RWPE1 (cell line): ENCODE data around the gene CCT5.

Experiments used
- CTCF ChIA-PET: fragments of 350-600 bp; sonication (Branson Sonifier 250); formaldehyde crosslinking; extraction: SDS; loops from one replicate; lab custom pipeline; 2021; lab: Yijun Ruan, JAX
- POLR2A ChIA-PET: fragments of 400-600 bp; formaldehyde crosslinking; extraction: SDS; loops from one replicate; lab custom pipeline; 2020; ENCODE audit warnings: antibody characterized with exemption; ENCODE audit not compliant: low non-redundant PET; lab: Yijun Ruan, JAX
- DNase-seq: peaks from one replicate; pipeline ENCODE4 v3.0.0; 2012; ENCODE audit warnings: low spot score
- H3K27ac ChIP-seq: fragments of 450-650 bp; 2 replicates; pipeline ENCODE4 v1.5.1; 2017
- TF ChIP-seq, protein P1 (sequence below): fragments of 450-650 bp; conservative IDR thresholded peaks from 2 replicates; pipeline ENCODE4 v1.5.1; 2017; ENCODE audit warnings: low read depth, mild to moderate bottlenecking

The CCT5 gene

DNA sequence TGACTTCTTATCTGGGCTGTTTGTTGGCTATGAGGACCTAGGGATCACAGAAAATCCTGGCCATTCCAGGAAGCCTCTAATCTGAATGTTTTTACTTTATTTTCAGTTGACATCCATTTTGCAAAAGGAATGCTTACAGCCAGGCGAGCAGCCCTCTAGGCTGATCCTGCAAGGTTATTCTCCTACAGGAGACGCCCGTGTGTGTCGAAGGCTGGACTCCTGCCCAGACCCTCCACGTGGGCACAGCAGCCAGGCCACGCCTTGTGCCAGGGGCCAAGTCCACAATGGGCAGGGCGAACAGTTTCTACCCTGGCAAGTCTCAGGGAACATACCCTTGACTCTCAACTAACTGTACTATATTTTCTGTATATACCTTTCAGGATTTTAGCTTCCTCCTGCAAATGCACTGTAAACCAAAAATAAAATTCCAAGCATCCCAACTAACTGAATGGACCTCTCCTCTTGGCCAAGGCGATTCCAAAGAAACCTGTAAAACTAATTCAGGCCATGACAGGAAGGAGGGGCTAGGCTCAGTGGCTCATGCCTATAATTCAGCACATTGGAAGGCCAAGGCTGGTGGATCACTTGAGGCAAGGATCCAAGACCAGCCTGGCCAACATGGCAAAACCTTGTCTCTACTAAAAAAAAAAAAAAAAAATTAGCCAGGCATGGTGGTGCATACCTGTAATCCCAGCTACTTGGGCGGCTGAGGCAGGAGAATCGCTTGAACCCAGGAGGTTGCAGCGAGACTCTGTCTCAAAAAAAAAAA, 51.9 kb downstream of the CCT5 start:
- TF ChIP-seq, protein P1, sequence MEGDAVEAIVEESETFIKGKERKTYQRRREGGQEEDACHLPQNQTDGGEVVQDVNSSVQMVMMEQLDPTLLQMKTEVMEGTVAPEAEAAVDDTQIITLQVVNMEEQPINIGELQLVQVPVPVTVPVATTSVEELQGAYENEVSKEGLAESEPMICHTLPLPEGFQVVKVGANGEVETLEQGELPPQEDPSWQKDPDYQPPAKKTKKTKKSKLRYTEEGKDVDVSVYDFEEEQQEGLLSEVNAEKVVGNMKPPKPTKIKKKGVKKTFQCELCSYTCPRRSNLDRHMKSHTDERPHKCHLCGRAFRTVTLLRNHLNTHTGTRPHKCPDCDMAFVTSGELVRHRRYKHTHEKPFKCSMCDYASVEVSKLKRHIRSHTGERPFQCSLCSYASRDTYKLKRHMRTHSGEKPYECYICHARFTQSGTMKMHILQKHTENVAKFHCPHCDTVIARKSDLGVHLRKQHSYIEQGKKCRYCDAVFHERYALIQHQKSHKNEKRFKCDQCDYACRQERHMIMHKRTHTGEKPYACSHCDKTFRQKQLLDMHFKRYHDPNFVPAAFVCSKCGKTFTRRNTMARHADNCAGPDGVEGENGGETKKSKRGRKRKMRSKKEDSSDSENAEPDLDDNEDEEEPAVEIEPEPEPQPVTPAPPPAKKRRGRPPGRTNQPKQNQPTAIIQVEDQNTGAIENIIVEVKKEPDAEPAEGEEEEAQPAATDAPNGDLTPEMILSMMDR: no peak
- CTCF ChIA-PET: no interaction called here
- POLR2A ChIA-PET: no interaction called here
- H3K27ac ChIP-seq: peak overlapping the region; percentile 85
- DNase-seq: peak; percentile 81

DNA sequence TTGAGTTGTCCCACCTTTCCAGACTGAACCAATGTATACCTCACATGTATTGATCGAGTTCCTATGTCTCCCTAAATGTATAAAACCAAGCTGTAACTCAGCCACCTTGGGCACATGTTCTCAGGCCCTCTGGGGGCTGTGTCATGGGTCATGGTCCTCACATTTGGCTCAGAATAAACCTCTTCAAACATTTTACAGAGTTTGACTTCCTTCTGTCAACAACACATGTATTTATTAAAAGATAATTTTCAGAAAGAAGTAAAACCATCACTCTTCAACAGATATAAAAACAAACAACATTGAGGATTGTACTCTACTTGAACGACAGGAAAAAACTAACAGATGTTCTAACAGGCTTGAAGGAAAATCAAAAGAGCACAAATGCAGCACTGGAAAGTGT, 53.1 kb downstream of the CCT5 start:
- H3K27ac ChIP-seq: no peak overlapping the region
- no peak for DNase-seq
- POLR2A ChIA-PET: no interaction called here
- TF ChIP-seq, protein P1: no peak
- CTCF ChIA-PET: no interaction called here

DNA sequence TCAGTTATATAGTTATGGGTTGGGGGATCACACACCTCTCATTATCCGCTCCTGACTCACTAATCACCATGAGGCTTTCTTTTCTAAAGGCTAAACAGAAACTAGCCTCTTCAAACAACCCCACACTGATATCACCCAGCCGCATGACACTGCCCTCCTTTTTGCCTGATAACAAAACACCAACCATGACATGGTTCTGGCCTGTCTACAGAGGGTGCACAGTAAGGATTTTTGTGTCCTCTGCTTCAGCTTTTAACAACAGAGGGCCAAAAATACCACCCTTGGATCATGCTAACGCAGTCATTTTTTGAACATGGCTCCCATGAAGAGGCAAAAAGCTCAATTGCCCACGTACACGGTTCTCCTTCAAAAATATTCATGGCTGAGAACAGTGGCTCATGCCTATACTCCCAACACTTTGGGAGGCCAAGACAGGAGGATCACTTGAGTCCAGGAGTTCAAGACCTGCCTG, 53.7 kb downstream of the CCT5 start:
- no peak overlapping the region for H3K27ac ChIP-seq
- ChIA-PET POLR2A (no interaction called here), CTCF (interaction anchor here (0.7 to 0.8 kb wide), 2 partner anchors 8 to 61 kb away, joined by 3 to 7 read pairs; no protein-coding TSS in a partner anchor)
- no peak for DNase-seq
- TF ChIP-seq, protein P1: no peak

DNA sequence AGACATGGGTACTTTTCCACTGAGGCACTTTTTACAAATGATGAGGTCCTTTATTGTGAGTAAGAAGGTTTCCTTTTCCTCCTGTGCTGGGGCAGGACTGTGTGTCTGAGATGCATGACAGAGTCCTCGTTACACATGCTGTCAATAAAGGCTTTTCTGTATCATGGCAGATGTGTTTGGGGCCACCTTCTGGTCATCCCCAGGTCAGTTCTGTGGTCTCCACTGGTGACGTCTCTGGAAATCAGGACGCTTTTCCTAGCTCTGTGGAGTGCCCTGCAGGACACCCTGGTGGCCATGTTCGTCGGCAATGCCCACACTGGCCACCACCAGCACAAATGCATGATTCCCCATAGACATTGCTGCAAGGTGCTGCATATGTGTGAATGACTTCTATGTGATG, 54.9 kb downstream of the CCT5 start:
- no peak overlapping the region for H3K27ac ChIP-seq
- ChIA-PET POLR2A (no interaction called here), CTCF (no interaction called here)
- TF ChIP-seq, protein P1: no peak
- no peak for DNase-seq

DNA sequence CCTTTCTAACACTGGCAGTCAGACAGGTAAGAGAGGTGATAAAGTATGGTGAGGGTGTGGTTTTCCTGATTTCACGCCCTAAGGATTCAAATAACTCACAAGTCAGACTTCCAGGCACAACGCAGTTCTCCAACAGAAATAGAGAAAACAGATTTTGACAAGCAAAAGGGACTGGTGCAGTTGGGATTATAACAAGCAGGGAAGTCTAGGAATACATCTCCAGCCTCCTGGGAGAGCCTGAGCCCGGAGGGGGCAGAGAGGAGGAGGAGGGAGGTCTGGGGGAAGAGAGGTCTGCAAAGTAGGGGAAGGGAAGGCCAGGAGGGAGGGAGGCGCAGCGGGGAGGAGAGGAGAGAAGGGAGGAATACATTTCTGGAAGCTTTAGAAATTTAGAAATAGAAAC, 56.0 kb downstream of the CCT5 start:
- no peak for DNase-seq
- H3K27ac ChIP-seq: peak overlapping the region; percentile 94
- ChIA-PET POLR2A (no interaction called here), CTCF (no interaction called here)
- TF ChIP-seq, protein P1: no peak

DNA sequence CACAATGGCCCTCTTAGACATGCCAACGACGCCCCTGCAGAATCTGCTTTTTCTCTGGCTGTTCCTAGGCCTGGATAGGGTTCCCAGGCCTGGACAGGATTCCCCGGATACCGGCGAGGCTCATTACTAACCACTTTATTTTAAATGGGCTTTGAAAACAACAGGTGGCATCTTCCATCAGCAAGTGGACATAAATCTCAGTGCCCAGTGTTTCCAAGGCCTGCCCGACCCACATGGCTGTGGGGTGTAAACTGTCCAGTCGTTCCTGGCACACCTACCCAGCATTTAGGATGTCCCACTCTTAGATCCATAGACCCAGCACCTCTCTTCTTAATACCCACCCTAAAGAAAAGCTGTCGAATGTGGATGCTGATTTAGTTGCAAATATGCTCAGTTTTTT, 56.7 kb downstream of the CCT5 start:
- ChIA-PET CTCF (no interaction called here), POLR2A (no interaction called here)
- TF ChIP-seq, protein P1: no peak
- DNase-seq: no peak
- H3K27ac ChIP-seq: peak overlapping the region; percentile 94
